GM19438 (cell line): ENCODE data around the gene OSBP2.

Experiments
- ATAC-seq: cut with Tn5 transposase; IDR thresholded peaks from one replicate; pipeline ENCODE4 v1.9.1; 2021; ENCODE audit warnings: low read depth; ENCODE audit not compliant: unreplicated experiment

OSBP2 gene

GRCh38 chr22:30830907-30831306 lies 136.2 kb downstream of the OSBP2 start:
- no peak for ATAC-seq

- ATAC-seq: no peak
Measured at GRCh38 chr22:30832407-30832987, 137.8 kb downstream of the OSBP2 start.

- no peak for ATAC-seq
Measured at GRCh38 chr22:30833322-30833721, 138.6 kb downstream of the OSBP2 start.

GRCh38 chr22:30837531-30837930 lies 142.9 kb downstream of the OSBP2 start:
- ATAC-seq: no peak

- no peak for ATAC-seq
Measured at GRCh38 chr22:30838111-30838510, 143.4 kb downstream of the OSBP2 start.

GRCh38 chr22:30841273-30841672 lies 146.6 kb downstream of the OSBP2 start:
- no peak for ATAC-seq

- no peak for ATAC-seq
Measured at GRCh38 chr22:30843245-30843644, 148.6 kb downstream of the OSBP2 start.

GRCh38 chr22:30847583-30847982 lies 152.9 kb downstream of the OSBP2 start:
- ATAC-seq: no peak

GRCh38 chr22:30855266-30855665 lies 160.6 kb downstream of the OSBP2 start:
- no peak for ATAC-seq

- no peak for ATAC-seq
Measured at GRCh38 chr22:30855677-30856518, 161.2 kb downstream of the OSBP2 start.

- ATAC-seq: no peak
Measured at GRCh38 chr22:30856741-30857502, 162.2 kb downstream of the OSBP2 start.

- no peak for ATAC-seq
Measured at GRCh38 chr22:30857791-30858190, 163.1 kb downstream of the OSBP2 start.

GRCh38 chr22:30858976-30859713 lies 164.5 kb downstream of the OSBP2 start:
- no peak for ATAC-seq

- no peak for ATAC-seq
Measured at GRCh38 chr22:30859714-30860095, 165.0 kb downstream of the OSBP2 start.

GRCh38 chr22:30860176-30861105 lies 165.8 kb downstream of the OSBP2 start:
- ATAC-seq: no peak

GRCh38 chr22:30861131-30861530 lies 166.5 kb downstream of the OSBP2 start:
- no peak for ATAC-seq

GRCh38 chr22:30861688-30862552 lies 167.2 kb downstream of the OSBP2 start:
- ATAC-seq: no peak

- ATAC-seq: no peak
Measured at GRCh38 chr22:30863081-30863833, 168.6 kb downstream of the OSBP2 start.
